ENCODE results near the gene CEP120.
"Not testable (repeated sequence)": the region's sequence is repeated elsewhere in the genome, so short reads cannot be mapped to it uniquely, and the experiment has no call there.

CEP120 gene

DNA sequence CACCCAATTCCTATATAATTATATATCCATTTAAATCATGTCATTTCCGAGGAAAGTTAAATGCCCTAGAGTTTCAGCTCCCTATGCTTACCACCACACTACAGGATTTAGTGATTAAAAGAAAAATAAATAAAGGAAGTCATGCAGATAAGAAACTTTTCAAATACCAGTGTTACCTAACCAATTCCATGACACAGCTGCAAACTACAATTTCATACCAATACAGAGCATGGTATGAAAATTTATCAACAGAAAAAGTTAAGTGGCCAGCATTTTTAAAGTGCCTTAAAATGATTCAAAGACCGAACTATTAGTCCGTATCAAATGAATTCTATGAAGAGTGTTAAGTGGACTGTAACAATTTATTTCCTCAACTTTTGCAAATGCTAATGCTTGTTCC, 35.9 kb downstream of the CEP120 start:
- DNase-seq (ENCODE audit: low read depth): no peak

DNA sequence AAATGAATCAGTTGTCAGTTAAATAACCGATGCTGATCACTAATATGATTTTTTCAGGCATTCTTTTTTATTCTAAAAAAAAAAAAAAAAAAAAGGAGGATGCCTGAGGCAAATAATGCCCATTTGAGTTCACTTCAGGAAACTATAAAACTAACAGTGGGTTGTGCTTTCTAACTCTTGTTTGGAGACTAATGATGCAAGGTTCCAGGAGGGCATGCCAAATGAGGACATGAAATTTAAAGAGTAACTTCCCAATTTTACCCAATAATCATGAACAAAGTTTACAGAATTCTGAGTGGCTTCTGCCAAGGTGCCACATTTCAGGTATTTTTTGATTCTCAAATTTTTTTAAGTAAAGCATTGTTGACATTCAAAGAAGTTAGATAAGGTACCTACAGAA, 41.0 kb downstream of the CEP120 start:
- no peak for DNase-seq (ENCODE audit: low read depth)

DNA sequence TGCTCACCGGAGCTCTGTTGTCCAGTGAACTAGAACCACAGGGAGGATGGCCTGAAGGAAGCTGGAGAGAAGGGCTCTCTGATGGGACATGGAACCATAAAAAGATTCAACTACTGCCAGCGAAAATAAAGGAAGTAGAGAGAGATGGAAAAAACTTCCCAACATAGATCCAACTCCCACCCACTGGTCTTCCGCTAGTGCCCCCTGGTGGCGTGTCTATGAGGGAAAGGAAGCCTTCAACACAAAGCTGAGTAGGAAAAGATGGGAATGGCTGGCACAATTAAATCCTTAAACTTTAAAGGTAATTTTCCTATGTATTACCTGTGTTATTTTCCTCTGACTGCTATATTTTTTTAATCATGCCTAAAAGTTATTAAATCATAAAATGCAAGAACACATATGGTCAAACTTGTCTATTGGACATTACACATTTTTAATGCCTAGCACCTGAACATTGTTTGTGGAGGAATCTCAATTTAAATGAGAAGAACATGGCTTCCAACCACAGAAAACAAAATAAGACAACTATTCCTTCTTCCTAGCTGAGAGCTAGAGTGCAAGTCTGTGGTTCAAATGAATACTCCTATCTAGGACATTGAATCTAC, 51.5 kb downstream of the CEP120 start:
- DNase-seq (ENCODE audit: low read depth): no peak

DNA sequence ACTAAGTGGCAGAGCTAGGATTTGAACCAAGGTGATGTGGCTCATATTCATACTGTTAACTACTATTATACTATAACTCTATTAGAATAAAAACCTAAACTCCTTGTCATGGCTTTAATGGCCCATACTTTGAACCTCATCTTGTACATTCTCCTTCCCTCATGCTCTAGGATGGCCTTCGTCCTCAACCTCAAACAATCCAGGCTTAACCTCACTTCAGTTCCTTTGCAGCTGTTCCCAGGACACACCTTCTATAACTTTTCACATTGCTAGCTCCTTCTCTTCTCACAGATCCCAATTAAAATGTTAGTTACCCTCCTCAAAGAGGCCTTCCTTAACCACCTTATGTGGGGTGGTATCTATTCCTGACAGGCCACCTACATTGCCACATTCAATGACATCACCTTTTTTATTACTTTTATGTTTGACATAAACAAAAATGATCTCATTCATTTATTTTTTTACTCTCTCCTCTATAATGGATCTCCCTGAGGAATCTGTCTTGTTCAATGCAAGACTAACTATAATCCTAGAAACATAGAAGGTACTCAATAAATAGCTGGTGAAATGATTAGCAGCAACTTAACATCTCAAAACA, 53.7 kb downstream of the CEP120 start:
- no peak for DNase-seq (ENCODE audit: low read depth)

DNA sequence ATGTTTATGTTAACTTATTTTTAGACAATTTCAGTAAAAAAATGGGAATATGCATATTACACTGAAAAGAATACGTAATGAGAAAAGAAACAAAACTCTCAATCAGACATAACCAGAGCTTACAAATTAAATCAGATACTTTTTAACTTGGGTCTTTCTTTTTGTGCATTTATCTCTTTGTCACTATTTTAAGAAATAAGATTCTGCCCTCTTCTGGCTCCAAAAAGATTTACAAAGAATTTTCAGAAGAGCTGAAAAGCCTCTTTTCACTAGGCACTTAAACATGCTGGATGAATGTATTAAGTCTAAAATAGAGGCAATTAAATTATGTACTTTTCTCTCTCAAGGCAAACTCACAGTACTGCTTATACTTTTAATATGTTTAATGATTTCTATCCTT, 55.5 kb downstream of the CEP120 start:
- no peak for DNase-seq (ENCODE audit: low read depth)

DNA sequence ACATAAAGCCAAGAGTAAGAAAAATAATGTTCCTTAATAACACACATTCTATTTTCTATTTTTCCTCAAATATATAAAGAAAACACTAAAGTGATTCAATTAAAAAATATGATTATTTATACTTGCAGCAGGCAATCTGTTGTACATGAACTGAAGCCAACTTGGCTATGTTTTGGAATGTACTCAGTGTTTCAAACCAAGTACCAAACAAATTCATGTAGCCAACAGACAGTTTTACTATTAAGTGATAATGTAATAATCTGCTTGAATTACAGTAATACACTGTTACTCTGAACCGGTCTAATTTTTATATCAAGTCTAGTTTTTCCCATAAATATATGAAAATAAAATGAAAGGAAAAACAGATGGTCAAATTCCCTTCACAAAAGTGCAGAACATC, 58.0 kb downstream of the CEP120 start:
- no peak for DNase-seq (ENCODE audit: low read depth)

DNA sequence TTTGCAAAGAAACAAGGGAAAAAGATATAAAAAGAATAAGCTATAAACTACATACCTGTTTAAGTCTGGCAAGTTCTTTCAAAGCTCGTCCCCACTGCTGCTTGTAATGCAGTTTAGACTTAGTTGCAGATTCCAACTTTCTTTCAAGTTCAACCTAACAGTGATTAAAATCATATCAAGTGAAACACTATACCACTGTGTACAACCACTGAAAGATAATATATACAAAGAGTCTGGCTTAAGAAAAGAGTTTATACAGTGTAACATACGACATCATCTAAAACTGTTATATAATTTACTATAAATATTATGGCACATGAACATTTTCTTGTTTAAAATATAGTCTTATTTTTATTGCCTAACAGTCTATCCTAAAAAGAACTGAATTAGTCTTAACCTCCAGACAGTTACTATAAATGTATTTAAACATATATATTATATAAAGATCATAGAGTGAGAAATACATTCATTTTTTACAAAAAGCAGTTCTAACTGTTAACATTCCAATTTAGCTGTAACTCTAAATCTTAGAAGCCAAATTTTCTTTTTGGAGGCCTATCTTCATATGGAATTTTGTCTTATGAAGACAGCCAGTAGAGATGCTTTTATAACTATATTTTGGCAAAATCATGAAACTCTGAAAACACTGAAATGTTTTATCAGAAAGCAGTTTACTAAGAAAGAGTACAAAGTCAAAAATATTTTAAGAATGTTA, 58.6 kb downstream of the CEP120 start:
- no peak for DNase-seq (ENCODE audit: low read depth)

DNA sequence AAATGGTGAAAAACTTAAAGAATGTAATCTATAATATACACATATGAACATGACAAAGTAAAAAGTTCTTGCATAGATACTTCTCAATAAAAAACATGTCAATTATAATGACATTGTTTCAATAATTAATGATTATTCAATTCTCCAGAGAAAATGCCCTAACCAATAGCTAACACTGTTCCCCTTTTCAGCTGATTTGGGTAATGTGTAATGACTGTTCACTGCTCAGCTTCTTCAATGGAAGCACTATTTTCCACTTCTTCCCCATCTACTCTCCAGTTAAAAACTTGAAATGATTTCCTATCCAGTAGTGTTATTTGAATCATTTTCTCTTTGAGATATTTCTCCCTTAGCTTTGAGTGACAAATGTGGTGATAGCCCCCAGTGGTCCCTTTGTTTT, 62.3 kb downstream of the CEP120 start:
- no peak for DNase-seq (ENCODE audit: low read depth)

DNA sequence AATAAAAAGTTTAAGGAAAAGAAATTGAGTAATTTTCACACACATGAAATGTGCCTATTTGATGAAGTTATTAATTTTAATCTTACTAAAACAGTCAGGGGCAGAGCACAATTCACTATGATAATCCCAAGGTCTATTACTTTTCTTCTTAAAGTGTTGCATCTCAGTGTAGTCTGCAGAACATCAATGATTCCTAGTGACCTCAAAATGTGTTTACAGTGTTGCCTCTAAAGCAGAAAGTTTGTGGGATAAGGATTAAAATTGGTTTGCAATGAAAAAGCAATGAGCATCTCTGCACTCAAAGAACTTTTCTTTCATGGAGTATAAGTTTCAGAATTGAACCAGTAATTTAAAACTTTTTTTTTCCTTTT, 63.0 kb downstream of the CEP120 start:
- DNase-seq (ENCODE audit: low read depth): no peak

DNA sequence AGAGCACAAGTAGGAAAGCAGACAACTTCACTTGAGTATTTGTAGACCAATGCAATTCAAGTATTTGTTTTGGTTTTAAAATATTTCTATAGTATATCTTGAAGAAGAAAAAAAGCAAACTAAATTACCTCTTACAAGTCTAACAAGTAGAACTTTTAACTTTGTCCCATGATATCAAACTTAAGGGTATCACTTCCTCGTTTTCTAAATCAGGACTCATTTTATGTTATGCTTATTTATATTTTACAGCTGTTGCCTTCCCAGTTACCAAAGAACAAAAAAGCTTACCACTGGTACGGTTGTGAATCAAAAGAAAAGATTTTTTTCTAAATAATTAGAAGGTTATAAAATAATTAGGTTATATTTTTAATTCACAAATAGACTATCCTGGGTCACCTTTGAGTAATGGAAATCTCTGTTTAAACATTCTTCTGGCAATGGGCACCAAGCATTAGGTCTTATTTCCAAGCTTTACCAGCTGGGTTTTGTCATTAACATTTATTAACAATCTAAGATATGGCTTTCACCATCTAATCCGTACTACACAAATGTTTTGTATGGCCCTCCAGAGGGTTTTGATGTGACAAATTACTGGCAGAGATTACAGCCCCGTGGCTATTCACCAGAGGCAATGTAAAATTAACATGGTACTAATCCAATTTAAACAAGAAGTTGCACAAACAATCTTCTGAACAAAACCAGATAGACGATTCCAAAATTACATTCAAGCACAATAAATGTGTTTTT, 63.6 kb downstream of the CEP120 start:
- DNase-seq (ENCODE audit: low read depth): no peak

DNA sequence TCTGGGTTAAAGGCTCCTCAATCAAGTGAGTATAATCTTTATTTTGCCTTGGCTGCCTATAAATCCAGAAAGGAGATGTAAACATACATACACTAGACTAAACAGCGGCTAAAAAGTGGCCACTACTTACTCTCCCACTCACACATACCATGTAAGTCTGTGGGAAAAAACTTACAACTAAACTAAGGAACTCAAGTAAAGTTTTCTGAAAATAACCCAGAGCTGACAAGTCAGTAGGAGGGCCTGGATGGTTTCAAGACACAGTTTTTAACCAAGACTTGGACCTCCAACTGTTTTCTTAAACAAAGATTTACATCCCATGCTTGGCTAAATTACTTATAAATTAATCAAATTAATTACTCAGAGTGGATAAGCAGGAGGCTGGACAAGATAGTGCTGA, 64.5 kb downstream of the CEP120 start:
- no peak for DNase-seq (ENCODE audit: low read depth)

DNA sequence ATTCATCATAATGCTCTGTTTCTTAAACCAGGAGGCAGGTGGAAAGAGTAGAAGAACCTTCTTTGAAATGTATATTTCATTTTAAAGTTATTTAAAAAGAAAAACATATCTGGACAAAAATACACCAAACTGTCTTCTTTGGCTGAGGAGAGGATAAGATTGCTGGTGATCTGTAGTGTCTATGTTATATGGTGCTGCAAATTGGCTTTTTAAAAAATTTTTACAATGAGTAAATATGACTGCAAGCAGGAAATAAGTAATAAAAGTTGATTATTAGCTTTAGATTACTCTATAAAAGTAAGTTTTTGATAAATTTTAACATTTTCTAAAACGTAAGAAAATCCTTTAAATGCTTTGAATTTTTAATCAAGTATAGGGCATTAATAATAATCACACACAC, 64.9 kb downstream of the CEP120 start:
- DNase-seq (ENCODE audit: low read depth): no peak

DNA sequence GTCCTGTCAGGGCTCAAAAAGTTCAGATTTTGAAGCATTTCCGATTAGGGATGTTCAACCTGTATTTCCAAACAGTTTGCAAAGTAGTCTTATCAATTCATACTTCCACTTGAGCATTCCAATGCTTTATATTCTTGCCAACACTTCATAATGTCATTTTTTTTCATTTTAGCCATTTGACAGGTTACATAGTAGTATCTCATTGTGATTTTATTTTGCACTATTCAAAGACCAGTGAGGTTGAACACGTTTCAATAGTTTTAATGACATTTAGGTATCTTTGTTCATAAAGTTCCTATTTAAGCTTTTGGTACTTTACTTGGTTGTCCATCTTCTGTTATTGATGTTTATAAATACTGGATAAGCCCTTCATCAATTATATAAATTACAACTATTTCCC, 71.4 kb downstream of the CEP120 start:
- no peak for DNase-seq (ENCODE audit: low read depth)

DNA sequence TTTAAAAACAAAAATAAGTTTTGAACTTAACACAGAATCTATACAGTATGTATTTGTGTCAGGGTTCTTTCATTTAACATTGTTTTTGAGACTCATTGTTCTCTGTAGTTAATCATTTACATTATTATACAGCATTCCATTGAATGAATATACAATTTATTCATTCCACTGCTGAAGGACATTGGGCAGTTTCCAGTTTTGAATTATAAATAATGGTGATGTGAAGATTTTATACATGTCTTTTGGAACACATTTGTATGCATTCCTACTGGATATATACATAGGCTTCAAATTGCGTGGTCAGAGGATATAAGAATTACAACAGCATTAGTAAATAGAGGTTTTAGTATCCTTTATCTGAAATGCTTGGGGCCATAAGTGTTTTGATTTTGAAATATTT, 72.0 kb downstream of the CEP120 start:
- DNase-seq (ENCODE audit: low read depth): no peak

DNA sequence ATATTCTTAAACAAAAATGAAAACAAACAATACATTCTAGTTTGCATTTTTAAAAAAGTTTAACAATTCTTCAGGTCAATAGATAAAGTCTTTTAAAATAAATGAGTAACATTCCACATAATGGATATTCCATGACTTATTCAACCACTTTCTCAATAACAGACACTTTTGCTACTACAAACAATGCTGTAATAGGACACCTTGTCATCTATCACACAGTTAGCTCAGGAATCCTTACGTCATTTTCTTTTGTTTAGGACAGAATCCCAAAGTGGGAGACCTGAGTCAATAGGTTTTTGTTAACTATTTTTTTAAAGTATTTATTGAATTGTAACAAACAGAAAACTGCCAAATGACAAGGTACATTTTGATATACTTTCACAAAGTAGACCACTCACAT, 72.5 kb downstream of the CEP120 start:
- no peak for DNase-seq (ENCODE audit: low read depth)

DNA sequence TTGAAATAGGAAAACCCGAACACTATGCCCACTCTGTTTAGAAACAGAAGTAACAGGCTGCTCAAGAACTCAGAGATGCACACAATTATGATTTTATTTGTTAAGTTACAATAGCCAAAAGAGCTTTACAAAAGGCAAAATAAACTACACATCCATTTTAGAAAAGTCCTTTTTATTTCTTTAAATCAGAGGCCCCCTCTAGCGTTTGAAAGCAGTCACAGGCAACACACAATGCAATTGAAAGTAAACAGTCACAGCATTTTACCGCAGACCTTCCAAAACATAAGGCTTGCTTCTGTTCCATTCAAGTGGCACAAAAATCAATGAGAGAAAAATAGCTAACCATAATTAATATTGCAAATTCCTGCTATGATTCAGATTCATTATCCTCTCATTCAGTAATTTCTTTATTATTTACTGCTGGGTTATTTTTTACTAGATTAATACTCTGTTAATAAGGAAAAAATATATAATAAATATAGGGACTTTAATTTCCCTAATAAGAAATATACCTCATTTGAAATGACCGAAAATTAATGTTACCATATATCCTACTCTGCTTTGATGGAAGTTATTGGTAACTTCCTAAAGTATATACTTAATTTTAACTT, 78.3 kb downstream of the CEP120 start:
- DNase-seq (ENCODE audit: low read depth): no peak

DNA sequence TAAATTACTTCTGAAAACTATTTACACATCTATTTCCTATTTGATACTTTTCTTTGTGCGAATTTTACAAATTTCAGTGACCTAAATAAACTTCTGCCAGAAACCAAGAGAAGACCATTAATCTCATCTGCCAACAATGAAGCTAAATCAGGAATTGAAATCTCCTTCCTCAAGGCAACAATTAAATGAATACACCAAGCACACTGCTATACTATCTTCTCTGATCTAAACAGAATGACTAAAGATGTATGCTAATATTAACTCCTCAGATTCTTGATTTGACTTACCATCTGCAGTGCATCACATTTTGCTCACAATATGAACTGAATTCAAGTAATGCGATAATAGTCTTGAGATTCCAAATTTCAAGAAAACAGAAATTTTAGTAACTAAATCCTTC, 82.3 kb downstream of the CEP120 start:
- no peak for DNase-seq (ENCODE audit: low read depth)

DNA sequence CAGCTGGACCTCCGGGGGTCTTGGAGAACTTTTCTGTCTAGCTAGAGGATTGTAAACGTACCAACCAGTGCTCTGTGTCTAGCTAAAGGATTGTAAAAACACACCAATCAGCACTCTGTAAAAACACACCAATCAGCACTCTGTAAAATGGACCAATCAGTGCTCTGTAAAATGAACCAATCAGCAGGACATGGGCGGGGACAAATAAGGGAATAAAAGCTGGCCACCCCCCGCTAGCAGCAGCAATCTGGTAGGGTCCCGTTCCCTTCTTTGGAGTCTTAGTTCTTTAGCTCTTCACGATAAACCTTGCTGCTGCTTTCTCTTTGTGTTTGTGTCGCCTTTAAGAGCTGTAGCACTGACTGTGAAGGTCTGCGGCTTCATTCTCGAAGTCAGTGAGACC, 114.8 kb downstream of the CEP120 start:
- DNase-seq (ENCODE audit: low read depth): not testable (repeated sequence)

DNA sequence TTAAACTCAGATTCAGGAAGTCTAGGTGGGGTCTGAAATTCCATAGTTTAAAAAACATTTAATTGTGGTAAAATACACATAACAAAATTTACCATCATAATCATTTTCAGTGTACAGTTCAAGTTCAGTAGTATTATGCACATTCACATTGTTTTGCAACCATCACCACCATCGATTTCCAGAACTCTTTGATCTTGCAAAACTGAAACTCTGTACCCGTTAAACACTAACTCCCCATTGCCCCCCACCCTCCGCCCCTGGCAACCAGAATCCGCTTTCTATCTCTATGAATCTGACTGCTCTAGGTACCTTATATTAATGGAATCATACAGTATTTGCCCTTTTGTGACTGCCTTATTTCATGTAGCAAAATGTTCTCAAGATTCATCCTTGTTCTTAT, 117.5 kb downstream of the CEP120 start:
- no peak for DNase-seq (ENCODE audit: low read depth)

DNA sequence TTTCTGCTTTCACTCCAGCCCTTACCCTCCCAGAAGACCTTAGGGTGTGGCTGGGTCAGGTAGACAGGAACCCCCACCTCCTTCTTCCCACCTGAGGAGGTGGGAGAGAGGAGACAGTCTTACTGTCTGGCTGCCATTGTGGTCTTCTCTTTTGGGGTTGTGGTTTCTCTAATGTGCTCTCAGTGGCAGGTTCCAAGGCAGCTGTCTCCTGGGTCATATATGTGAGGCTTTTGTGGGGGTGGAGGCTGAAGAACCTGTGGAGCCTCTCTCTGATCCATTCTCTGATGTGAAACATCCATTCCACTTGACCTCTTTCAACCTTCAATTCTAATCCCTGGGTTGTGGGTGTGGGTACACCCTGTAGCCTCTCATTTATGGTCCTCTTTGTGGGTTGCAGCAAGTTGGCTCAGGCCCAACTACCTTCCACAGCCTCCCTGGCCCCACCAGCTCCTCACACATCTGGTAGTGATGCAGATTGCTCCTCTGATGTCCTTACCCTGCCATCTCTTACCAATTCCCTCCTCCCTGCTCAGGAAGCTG, 118.4 kb downstream of the CEP120 start:
- no peak for DNase-seq (ENCODE audit: low read depth)

DNA sequence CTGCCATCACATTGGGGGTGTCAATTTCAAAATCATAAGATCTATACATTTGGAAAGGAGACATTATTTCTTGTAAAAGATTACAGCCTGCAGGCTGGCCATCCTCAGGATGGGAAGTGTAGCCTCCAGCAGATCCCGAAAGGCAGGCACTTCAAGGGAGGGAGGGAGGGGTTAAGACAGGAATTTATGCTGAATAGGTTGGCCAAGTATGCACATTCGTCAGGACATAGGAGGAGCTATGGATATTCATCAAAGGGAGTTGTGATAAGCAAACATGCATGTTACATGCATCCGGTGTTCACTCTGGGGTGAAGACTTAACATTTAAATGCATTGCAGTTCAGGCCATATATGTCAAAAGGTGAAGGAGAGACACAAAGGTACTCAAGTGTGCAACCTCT, 119.4 kb downstream of the CEP120 start:
- no peak for DNase-seq (ENCODE audit: low read depth)

DNA sequence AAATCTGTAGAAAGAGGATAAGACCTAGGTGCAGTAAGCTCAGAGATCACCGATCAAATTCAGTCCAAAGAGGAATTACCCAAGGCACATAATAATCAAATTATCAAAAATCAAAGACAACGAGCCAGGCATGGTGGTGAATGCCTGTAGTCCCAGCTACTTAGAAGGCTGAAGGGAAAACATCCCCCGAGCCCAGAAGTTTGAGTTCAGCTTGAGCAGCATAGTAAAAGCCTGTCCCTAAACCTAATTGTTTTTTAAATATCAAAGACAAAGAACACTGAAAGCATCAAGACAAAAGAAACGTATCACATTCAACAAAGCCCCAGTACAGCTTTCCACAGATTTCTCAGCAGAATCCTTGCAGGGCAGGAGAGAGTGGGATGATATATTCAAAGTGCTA, 122.9 kb downstream of the CEP120 start:
- DNase-seq (ENCODE audit: low read depth): no peak

DNA sequence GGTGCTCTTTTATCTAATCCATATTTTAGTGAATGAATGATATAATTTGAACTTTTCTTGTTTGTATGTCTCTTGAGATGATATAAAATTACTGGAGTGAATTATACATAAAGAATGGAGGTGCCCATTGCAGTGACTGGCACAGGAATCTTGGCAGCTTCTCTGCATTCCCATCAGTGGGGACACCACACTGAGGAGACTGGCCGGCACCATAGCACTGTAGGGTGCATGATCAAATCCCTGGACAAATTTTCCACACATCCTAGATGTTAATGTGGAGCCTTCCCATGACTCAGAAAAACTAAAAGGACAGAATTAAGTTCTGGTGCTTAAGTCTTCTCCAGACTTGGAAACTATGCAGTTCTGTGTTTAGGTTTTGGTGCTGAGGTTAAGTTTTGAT, 124.1 kb downstream of the CEP120 start:
- DNase-seq (ENCODE audit: low read depth): no peak
